B cell (primary cell): ENCODE measurements around the gene TNNI3K. TPM values are rescaled to one million over a fixed set of nuclear protein-coding genes. Genes with fewer than 3 reads are reported as not detected.

Source experiments
- ATAC-seq: fragments of 200-7000 bp; cut with Tn5 transposase; one replicate; pipeline ENCODE4 v1.10.0; 2021; ENCODE audit warnings: low read depth, mild to moderate bottlenecking, moderate number of reproducible peaks, moderate library complexity
- CTCF ChIA-PET: fragments of 350-600 bp; sonication (Branson Sonifier 250); formaldehyde crosslinking; loops from one replicate; lab custom pipeline; 2021; ENCODE audit warnings: antibody characterized with exemption, inconsistent platforms; lab: Charles Lee
- POLR2A ChIA-PET: fragments of 350-600 bp; sonication (Branson Sonifier 250); formaldehyde crosslinking; loops from one replicate; lab custom pipeline; 2021; ENCODE audit warnings: antibody characterized with exemption; lab: Charles Lee
- DNase-seq: peaks from one replicate; pipeline ENCODE4 v3.0.0; 2013
- H2AFZ ChIP-seq: 2 replicates; pipeline ENCODE4 v1.6.1; 2012; ENCODE audit warnings: mild to moderate bottlenecking, low read depth, low read length; ENCODE audit not compliant: insufficient read depth, poor library complexity, severe bottlenecking
- H3K27ac ChIP-seq, 2 donors: 1 replicate in 1 of 2; 2 replicates in 1 of 2; pipeline ENCODE4 v1.5.1; 2012 to 2013; ENCODE audit warnings: low read length in 2 of 2, mild to moderate bottlenecking in 2 of 2, moderate library complexity in 1 of 2
- H3K27me3 ChIP-seq, 4 experiments: fragments of 200-600 bp in 1 of 4; sonication (generic) in 1 of 4; replicated peaks in 1 of 4; 1 replicate in 2 of 4; 2 replicates in 2 of 4; pipeline versions ENCODE4 v1.6.1 to v1.7.0; 2013 to 2016; ENCODE audit warnings: low read length in 3 of 4, mild to moderate bottlenecking in 2 of 4, mixed read lengths in 1 of 4, moderate library complexity in 1 of 4; ENCODE audit not compliant: insufficient read depth in 4 of 4, control insufficient read depth in 3 of 4; ENCODE audit errors: control extremely low read depth in 1 of 4
- H3K36me3 ChIP-seq, 2 experiments: replicated peaks in 1 of 2; 1 replicate in 1 of 2; 2 replicates in 1 of 2; pipeline versions ENCODE4 v1.6.1 to v1.7.1; 2013; ENCODE audit warnings: low read length in 1 of 2; ENCODE audit not compliant: insufficient read depth in 2 of 2, control insufficient read depth in 1 of 2; ENCODE audit errors: control extremely low read depth in 1 of 2, extremely low read depth in 1 of 2
- H3K4me1 ChIP-seq, 2 donors: fragments of 200-600 bp in 1 of 2; sonication (generic) in 1 of 2; 1 replicate in 1 of 2; 2 replicates in 1 of 2; pipeline versions ENCODE4 v1.5.1 to v1.6.1; 2013 to 2017; ENCODE audit warnings: low read length in 2 of 2; ENCODE audit not compliant: control insufficient read depth in 2 of 2, insufficient read depth in 2 of 2
- H3K4me2 ChIP-seq: replicated peaks from 2 replicates; pipeline ENCODE3; 2012; ENCODE audit warnings: mild to moderate bottlenecking, low read depth, low read length; ENCODE audit not compliant: poor library complexity, severe bottlenecking
- H3K4me3 ChIP-seq, 5 experiments: fragments of 200-600 bp in 1 of 5; sonication (generic) in 1 of 5; 1 replicate in 3 of 5; 2 replicates in 2 of 5; pipeline versions ENCODE4 v1.5.1 to v1.7.0; 2011 to 2016; ENCODE audit warnings: low read length in 4 of 5, mild to moderate bottlenecking in 4 of 5, low read depth in 2 of 5, control low read depth in 1 of 5, moderate library complexity in 1 of 5; ENCODE audit not compliant: insufficient read depth in 1 of 5; ENCODE audit errors: control extremely low read depth in 1 of 5, extremely low read depth in 1 of 5
- H3K79me2 ChIP-seq: fragments of 200-600 bp; sonication (generic); one replicate; pipeline ENCODE4 v1.6.0; 2016; ENCODE audit warnings: low read length; ENCODE audit not compliant: control insufficient read depth, insufficient read depth
- H3K9ac ChIP-seq: fragments of 200-600 bp; sonication (generic); 2 replicates; pipeline ENCODE4 v1.6.1; 2017; ENCODE audit warnings: mild to moderate bottlenecking, low read length, moderate library complexity
- H3K9me3 ChIP-seq, 3 donors: one replicate each; pipeline versions ENCODE4 v1.6.1 to v1.7.1; 2013; ENCODE audit warnings: low read length in 2 of 3; ENCODE audit not compliant: control insufficient read depth in 2 of 3, insufficient read depth in 1 of 3; ENCODE audit errors: control extremely low read depth in 1 of 3
- H4K20me1 ChIP-seq: 2 replicates; pipeline ENCODE4 v1.6.0; 2012; ENCODE audit warnings: mild to moderate bottlenecking, low read length; ENCODE audit not compliant: insufficient read depth, control insufficient read depth, poor library complexity, severe bottlenecking
- H3K27ac Mint-ChIP-seq: one replicate; pipeline ENCODE4 v1.8.0; 2021; ENCODE audit warnings: mixed read lengths
- H3K27me3 Mint-ChIP-seq: one replicate; pipeline ENCODE4 v1.8.0; 2021; ENCODE audit warnings: mixed read lengths
- H3K4me1 Mint-ChIP-seq: one replicate; pipeline ENCODE4 v1.8.0; 2021; ENCODE audit warnings: mixed read lengths
- H3K4me3 Mint-ChIP-seq: one replicate; pipeline ENCODE4 v1.8.0; 2021; ENCODE audit warnings: mixed read lengths
- H3K9me3 Mint-ChIP-seq: one replicate; pipeline ENCODE4 v1.8.0; 2022; ENCODE audit warnings: mixed read lengths; ENCODE audit not compliant: insufficient read depth
- EZH2 ChIP-seq: IDR thresholded peaks from 2 replicates; pipeline ENCODE4 v1.6.1; 2012; ENCODE audit warnings: borderline replicate concordance, low read depth, mild to moderate bottlenecking, moderate library complexity, low read length; ENCODE audit not compliant: insufficient read depth, poor library complexity, severe bottlenecking
- WGBS: methylation state at CpG from one replicate; pipeline ENCODE4 v1.1.5; 2013; ENCODE audit warnings: missing lambda C conversion rate; ENCODE audit not compliant: insufficient coverage; 5-methylcytosine and 5-hydroxymethylcytosine counted together
- intact Hi-C: fragments of 100-400 bp; cut with micrococcal nuclease; formaldehyde crosslinking; loops from one replicate; pipeline ENCODE4 v1.10.0; 2022
- polyA plus RNA-seq: library from polyadenylated mRNA; depleted of rRNA; stranded (reverse); fragments of >200 nt; gene quantifications from 2 replicates; pipeline ENCODE4 v1.2.3, GENCODE V29; 2012
- total RNA-seq, 2 donors: library from RNA; stranded (reverse); fragments of 120-200 nt in 1 of 2; gene quantifications; 1 replicate in 1 of 2; 2 replicates in 1 of 2; pipeline versions ENCODE4 v1.2.3 to v1.2.4, GENCODE V29; 2013 to 2022
- TF ChIP-seq, protein P1 (sequence below): fragments of 200-600 bp; IDR thresholded peaks from one replicate; pipeline ENCODE4 v1.8.0; 2022; ENCODE audit warnings: antibody characterized with exemption, mild to moderate bottlenecking

Gene TNNI3K
- total and polyA plus RNA-seq, 2 donors (not counting 1 experiment from before 2014, with no cell fraction given): 0.52 to 3.1 TPM

DNA sequence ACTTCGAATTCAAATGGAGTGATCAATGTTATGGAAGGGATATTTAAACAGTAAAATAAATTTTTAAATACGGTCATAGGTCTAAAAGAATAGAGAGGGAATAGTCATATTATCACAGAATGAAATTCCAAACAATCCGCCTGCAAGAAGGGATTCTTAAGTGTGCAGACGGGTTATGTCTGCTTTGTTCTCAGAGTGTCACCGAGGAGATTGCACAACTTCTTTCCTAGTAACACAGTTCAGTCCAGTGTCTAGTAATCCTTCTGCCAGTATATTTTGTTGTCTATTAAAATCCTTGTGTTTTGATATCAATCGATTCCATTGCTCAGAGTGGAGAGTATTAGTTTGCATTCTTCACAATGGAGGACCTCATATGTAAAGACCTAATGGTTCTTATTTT is 228.8 kb downstream of the TNNI3K start:
- Histone ChIP-seq H3K9ac (no peak overlapping the region), H3K79me2 (no peaks in the 10 kb centered on the region), H4K20me1 (no peaks in the 10 kb centered on the region), H3K4me3 (no peak overlapping the region), H3K27ac (no peak overlapping the region), H3K27me3 (no peaks in the 10 kb centered on the region), H2AFZ (no peak overlapping the region), H3K9me3 (peaks cover 0 to 6% (median 0%) of the 10 kb centered on the region in 3 donors), H3K4me1 (no peaks in the 10 kb centered on the region), H3K4me2 (no peak overlapping the region), H3K36me3 (no peaks in the 10 kb centered on the region)
- intact Hi-C loops: no loop called here
- Mint-ChIP-seq H3K27ac (no peak overlapping the region), H3K27me3 (no peaks in the 10 kb centered on the region), H3K4me3 (no peak overlapping the region), H3K4me1 (no peaks in the 10 kb centered on the region), H3K9me3 (no peaks in the 10 kb centered on the region)
- DNase-seq: no peak
- WGBS: no CpG with 5 or more reads among the region's 6 CpGs
- TF ChIP-seq EZH2: no peak
- TF ChIP-seq, protein P1, sequence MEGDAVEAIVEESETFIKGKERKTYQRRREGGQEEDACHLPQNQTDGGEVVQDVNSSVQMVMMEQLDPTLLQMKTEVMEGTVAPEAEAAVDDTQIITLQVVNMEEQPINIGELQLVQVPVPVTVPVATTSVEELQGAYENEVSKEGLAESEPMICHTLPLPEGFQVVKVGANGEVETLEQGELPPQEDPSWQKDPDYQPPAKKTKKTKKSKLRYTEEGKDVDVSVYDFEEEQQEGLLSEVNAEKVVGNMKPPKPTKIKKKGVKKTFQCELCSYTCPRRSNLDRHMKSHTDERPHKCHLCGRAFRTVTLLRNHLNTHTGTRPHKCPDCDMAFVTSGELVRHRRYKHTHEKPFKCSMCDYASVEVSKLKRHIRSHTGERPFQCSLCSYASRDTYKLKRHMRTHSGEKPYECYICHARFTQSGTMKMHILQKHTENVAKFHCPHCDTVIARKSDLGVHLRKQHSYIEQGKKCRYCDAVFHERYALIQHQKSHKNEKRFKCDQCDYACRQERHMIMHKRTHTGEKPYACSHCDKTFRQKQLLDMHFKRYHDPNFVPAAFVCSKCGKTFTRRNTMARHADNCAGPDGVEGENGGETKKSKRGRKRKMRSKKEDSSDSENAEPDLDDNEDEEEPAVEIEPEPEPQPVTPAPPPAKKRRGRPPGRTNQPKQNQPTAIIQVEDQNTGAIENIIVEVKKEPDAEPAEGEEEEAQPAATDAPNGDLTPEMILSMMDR: no peak
- CTCF ChIA-PET: no interaction called here
- no peak for ATAC-seq
- POLR2A ChIA-PET: no interaction called here

DNA sequence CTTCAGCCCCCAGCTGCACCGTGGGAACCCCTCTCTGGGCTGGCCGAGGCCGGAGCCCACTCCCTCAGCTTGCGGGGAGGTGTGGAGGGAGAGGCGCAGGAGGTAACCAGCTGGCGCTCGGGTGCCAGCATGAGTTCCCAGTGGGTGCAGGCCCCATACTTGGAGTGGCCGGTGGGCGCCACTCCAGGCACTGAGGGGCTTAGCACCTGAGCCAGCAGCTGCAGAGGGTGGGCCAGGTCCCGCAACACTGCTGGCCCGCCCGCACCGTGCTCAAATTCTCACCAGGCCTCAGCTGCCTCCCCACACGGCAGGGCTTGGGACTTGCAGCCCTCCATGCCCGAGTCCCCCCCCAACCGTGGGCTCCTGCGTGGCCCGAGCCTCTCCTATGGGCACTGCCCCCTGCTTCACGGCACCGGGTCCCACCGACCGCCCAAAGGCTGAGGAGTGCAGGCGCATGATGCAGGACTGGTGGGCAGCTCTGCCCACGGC is 230.1 kb downstream of the TNNI3K start:
- no peaks in the 10 kb centered on the region for H3K4me1 Mint-ChIP-seq

More for the DNA sequence above, 230.1 kb downstream of the TNNI3K start:
- Histone ChIP-seq H3K4me2 (no peak overlapping the region), H3K4me3 (no peak overlapping the region), H3K9ac (no peak overlapping the region), H3K79me2 (no peaks in the 10 kb centered on the region), H4K20me1 (no peaks in the 10 kb centered on the region), H3K36me3 (no peaks in the 10 kb centered on the region), H3K27me3 (no peaks in the 10 kb centered on the region), H2AFZ (no peak overlapping the region), H3K27ac (no peak overlapping the region), H3K4me1 (no peaks in the 10 kb centered on the region), H3K9me3 (peaks cover 0 to 6% (median 0%) of the 10 kb centered on the region in 3 donors)
- no peak for DNase-seq
- CTCF ChIA-PET: no interaction called here
- no peak overlapping the region for H3K27ac Mint-ChIP-seq
- ATAC-seq: no peak
- intact Hi-C loops: no loop called here
- POLR2A ChIA-PET: no interaction called here
- no peaks in the 10 kb centered on the region for H3K9me3 Mint-ChIP-seq
- 97% methylated on average over 24 of the region's 24 CpGs for WGBS
- no peak for TF ChIP-seq EZH2
- TF ChIP-seq, protein P1: no peak
- H3K4me3 Mint-ChIP-seq: no peak overlapping the region
- H3K27me3 Mint-ChIP-seq: no peaks in the 10 kb centered on the region
